CD4-positive, alpha-beta T cell treated with Interleukin-2 at 100 ng/mL for 4 hours (primary cell): ENCODE results near the gene SLC9A8.
A peak's percentile ranks its signal among the peaks of the same experiment; 100 is the strongest.

Experiments used
- DNase-seq: peaks from one replicate; pipeline ENCODE4 v3.0.0-alpha.2; 2020; ENCODE audit warnings: low spot score

SLC9A8 gene

DNA sequence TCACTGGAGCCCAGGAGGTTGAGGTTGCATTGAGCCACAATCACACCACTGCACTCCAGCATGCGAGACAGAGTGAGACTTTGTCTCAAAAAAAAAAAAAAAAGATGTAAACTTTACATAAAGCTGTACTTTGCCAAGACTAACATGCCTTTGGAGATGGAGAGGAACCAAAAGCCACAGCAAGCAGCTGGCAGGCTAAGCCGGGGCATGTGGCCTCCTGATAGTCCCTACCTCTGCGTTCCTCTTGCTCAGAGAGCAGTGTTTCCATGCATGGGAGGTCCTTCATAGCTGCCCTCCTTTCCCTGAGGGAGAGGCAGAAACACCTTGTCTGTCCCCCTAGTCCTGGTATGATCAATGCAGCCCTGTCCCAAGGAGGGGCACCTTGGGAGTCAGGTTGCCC is 67.5 kb downstream of the SLC9A8 start:
- no peak for DNase-seq

DNA sequence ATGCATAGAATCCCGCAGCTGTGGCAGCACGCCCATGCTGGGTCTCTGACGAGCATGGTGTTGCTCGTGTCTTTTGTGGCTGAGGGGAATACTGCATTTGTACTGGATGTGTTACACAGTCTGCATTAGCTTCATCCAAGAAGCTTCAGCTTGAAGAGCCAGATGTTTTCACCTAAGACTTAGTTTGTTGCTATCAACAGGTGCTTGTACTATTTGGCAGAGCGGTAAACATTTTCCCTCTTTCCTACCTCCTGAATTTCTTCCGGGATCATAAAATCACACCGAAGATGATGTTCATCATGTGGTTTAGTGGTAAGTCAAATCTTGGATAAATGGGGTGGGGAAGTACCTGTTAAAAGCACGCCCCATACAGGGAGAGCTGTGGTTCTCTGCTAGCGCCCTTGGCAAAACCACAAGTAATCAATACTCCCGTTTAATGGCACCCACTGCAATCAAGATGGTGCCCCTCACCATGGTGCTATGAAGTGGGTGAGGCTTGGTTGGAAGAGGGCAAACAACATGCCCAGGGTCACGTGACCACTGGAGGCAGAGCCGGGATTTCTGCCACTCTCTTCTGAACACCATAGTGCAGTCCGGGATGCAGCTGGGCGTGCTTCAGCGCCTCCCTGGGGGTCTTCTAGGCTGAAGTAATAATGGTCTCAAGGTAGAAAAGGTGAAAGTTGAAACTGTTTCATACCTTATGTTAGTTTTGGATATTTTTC is 68.3 kb downstream of the SLC9A8 start:
- DNase-seq, result no peak

GRCh38 chr20:49882171-49882970 is 69.7 kb downstream of the SLC9A8 start:
- no peak for DNase-seq

DNA sequence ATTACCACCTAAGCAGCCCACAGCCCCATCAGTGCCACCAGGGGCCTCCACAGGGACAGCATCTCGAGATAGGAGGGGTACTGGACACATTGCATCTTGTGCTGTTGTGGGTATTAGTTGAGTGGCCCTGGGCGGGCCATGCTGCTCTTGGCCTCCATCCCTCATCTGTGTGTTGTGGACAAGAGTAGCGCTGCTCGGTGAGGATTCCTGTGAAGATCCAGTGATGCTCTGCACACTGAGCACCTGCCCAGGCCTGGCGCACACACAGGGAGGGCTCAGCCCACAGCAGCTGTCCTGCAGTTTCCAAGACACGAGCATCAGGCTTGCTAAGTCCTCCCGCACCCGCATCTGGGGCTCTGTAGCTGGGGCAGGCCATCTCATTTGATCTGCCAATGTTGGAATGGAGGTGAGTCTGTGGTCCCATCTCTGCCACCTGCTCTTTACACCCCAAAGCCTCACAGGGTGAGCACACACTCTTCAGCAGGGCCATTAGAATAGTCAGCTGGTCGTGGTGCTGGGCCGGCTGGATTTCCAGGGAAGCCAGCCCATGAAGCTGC is 70.7 kb downstream of the SLC9A8 start:
- no peak for DNase-seq

GRCh38 chr20:49885558-49886332 is 73.1 kb downstream of the SLC9A8 start:
- DNase-seq, result no peak

DNA sequence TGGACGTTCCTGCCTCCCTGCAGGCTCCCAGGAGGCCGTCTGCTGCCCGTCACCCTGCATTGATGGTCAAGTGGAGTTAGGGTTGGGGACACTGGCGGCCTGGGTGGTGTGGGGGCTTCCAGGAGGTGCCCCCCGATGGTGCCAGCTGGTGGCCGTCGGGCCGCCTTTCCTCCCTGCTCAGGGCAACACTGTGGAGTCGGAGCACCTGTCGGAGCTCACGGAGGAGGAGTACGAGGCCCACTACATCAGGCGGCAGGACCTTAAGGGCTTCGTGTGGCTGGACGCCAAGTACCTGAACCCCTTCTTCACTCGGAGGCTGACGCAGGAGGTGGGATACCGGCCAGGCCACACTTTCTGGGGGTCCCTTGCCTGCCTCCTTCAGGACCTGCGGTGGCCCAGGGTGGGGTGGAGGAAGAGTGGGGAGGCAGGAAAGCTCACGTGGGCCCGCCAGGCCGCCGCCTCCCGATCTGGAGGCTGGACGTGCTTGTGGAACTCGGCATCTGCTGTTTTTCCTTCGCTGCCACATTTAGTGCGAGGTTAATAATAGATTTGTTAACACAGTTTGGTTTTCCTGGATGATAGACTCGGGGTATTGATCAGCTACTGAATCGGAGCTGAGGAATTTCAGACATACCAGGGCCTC is 74.1 kb downstream of the SLC9A8 start:
- no peak for DNase-seq

GRCh38 chr20:49887251-49888211 is 74.9 kb downstream of the SLC9A8 start:
- DNase-seq, result no peak

- peak; percentile 54 for DNase-seq
These were observed 75.8 kb downstream of the SLC9A8 start for GRCh38 chr20:49888212-49889000.

- DNase-seq, result no peak
These were observed 76.6 kb downstream of the SLC9A8 start for GRCh38 chr20:49889001-49889934.

- no peak for DNase-seq
These were observed 77.3 kb downstream of the SLC9A8 start for GRCh38 chr20:49889935-49890333.

DNA sequence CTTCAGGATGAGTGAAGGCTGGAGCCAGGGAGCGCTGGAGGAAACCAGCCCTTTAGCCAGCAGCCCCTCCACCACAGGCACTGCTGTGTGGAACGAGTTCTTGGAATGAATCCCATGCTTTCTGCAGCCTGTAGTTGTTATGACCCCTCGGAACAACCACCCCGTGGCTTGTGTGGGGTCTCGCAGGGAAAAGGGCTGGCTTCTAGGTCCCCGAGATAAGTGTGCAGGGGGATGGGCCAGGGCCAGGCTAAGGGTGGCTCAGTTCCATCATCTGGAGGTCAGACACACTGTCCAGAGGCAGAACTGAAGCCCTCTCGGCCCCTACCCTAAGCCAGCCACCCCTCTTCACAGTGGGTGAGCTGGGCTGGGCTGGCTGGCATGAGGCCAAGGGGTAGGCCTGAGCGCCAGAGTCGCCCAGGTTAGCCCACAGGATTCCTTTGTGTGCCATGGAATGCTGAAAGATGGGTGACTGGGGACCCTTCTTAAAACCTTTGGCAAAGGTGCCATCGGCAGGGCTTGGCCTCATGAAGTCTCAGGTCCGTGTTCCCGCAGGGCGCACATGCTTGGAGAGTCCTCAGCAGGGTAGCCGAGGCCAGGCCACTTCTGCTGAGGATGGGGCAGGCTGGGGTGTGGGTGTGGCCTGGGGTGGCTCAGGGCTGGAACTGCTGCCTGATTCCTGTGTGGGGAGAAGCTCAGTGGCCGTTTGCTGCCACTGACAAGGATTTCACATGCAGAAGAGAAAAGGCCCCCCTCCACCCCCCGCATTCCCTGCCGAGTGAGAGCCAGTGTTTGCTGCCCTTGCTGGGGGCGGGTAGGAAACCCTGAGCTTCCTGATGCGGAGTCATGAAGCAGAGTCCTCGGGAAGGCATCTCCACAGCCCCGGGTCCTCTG is 78.1 kb downstream of the SLC9A8 start:
- DNase-seq, result no peak

DNA sequence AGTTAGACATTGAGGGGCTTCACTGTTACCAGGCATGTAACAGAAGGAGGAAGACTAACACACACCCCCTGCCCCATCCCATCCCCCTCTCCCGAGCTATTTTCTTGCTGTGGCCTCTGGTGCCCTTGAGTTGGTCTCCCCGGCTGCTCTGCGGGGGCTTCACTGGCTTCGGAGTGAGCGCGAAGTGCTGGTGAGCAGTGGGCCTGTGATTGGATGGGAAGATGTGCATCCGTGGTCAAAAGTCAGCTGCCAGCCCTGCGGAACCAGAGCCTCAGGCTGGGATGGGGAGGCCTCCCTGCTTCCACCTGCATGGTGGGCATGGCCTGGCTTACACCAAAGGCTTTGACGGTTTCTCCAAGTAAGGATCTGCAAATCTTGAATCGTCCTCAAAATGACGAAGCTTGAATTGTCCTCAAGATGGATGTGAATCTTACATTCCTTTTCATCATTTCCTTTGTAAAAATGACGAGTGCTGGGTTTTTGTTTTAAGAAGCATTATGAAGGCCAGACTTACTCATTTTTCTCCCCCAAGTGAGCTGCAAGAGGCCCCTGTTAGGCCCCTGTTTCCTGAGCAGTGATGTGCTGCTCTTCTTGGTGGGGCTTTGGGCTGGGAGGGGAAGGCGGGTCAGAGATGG is 79.0 kb downstream of the SLC9A8 start:
- DNase-seq, result no peak

- DNase-seq, result no peak
These were observed 79.6 kb downstream of the SLC9A8 start for GRCh38 chr20:49892260-49892659.

DNA sequence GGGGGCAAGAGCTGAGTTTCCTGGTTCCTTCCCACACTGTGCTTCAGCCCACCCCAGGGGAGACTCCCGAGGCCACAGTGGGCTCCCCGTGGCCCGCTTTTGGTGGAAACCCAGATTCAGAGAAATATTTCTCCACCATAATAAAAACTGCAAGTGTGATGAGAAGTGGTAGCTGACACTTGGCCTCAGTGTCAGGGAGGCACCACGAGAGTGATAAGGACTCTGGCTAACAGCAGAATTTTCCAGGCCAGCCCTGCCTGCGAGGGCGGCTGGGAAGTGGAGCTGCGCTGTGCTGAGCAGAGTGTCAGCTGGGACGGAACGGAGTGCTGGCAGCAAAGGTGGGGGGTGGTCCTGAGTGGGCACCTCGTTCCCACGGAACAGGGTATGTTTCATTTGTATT is 80.2 kb downstream of the SLC9A8 start:
- no peak for DNase-seq

DNA sequence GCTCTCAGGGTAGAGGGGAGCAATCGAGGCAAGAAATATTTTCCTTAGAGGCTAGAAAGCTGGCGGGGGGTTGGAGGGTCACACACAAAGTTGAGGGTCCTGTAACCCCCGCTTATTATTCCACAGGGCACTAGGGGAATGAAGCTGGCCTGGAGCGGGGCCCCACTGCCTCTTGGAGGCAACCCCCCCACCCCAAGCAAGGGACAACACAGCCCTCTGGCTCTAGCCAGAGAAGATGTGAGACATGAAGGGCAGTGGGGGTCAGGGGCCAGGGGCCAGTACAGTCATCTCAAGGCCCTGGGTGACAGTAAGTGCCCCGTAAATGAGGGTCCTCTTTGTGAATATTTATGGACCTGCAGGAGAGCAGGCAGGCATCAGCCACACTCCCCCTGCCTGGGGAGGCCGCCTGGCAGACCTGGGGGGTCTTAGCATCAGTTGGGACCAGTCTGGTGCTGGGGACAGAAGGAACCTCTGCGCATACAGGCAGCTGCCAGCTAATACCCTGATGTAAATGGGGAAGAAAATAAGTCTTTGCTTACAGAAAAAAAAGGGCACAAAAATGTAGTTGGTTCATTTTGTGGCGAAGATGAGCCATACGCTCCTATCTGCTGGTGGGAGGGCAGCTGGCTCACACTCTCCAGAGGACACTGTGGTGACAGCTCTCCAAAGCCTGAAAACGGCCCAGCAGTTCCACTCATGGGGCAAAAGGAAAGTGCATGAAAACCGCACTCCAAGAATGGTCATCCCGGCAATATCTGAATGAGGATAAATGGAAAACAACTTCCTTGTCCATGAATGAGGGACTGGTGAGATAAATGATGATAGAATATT is 80.8 kb downstream of the SLC9A8 start:
- DNase-seq, result peak; percentile 8

DNA sequence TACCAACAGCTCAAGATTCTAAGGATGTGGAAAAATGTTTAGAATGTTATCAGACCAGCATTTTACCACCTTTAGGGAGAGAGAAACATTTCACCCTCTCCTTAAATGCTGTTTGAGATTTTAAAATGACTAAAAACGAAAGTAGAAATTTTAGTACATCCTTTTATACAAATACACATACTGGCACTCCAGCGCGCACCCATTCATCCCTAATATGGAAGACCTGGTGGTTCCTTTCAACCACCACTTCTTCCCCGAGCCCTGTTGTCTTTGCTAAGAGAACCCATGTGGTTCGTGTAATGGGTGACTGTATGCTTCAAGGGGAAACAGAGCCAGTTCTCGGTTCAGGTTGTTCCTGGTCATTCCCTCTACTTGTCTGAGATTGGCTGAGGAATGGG is 81.4 kb downstream of the SLC9A8 start:
- peak; percentile 8 for DNase-seq
